ENCODE results near the gene YTHDC1.
"Not testable (repeated sequence)": the region's sequence is repeated elsewhere in the genome, so short reads cannot be mapped to it uniquely, and the experiment has no call there.

The YTHDC1 gene

GRCh38 chr4:68349649-68350360 lies at the start of gene YTHDC1:
Gene YTHDC1, minus strand, starts transcription at chr4:68350090. Its CDS starts 337 bp downstream, at chr4:68349753.
- peak; percentile 92 for DNase-seq (ENCODE audit: low read depth)

- DNase-seq (ENCODE audit: low read depth), result no peak
Observed at GRCh38 chr4:68399306-68399705, 49.4 kb upstream of the YTHDC1 start.

- no peak for DNase-seq (ENCODE audit: low read depth)
Observed at GRCh38 chr4:68396756-68397155, 46.9 kb upstream of the YTHDC1 start.

- no peak for DNase-seq (ENCODE audit: low read depth)
Observed at GRCh38 chr4:68391436-68391835, 41.5 kb upstream of the YTHDC1 start.

- no peak for DNase-seq (ENCODE audit: low read depth)
Observed at GRCh38 chr4:68390205-68390935, 40.5 kb upstream of the YTHDC1 start.

- not testable (repeated sequence) for DNase-seq (ENCODE audit: low read depth)
Observed at GRCh38 chr4:68389386-68389913, 39.6 kb upstream of the YTHDC1 start.

GRCh38 chr4:68388347-68388865 lies 38.5 kb upstream of the YTHDC1 start:
- DNase-seq (ENCODE audit: low read depth), result no peak

- DNase-seq (ENCODE audit: low read depth), result no peak
Observed at GRCh38 chr4:68385267-68385666, 35.4 kb upstream of the YTHDC1 start.

GRCh38 chr4:68383115-68383514 lies 33.2 kb upstream of the YTHDC1 start:
- DNase-seq (ENCODE audit: low read depth), result no peak

- DNase-seq (ENCODE audit: low read depth), result no peak
Observed at GRCh38 chr4:68378226-68378625, 28.3 kb upstream of the YTHDC1 start.

- no peak for DNase-seq (ENCODE audit: low read depth)
Observed at GRCh38 chr4:68375667-68376559, 26.0 kb upstream of the YTHDC1 start.

GRCh38 chr4:68373513-68373912 lies 23.6 kb upstream of the YTHDC1 start:
- peak; percentile 21 for DNase-seq (ENCODE audit: low read depth)

GRCh38 chr4:68372588-68372987 lies 22.7 kb upstream of the YTHDC1 start:
- no peak for DNase-seq (ENCODE audit: low read depth)

- no peak for DNase-seq (ENCODE audit: low read depth)
Observed at GRCh38 chr4:68369142-68369805, 19.4 kb upstream of the YTHDC1 start.

GRCh38 chr4:68368691-68369131 lies 18.8 kb upstream of the YTHDC1 start:
- no peak for DNase-seq (ENCODE audit: low read depth)

GRCh38 chr4:68367835-68368234 lies 17.9 kb upstream of the YTHDC1 start:
- no peak for DNase-seq (ENCODE audit: low read depth)

- no peak for DNase-seq (ENCODE audit: low read depth)
Observed at GRCh38 chr4:68366600-68366999, 16.7 kb upstream of the YTHDC1 start.

- no peak for DNase-seq (ENCODE audit: low read depth)
Observed at GRCh38 chr4:68365068-68365467, 15.2 kb upstream of the YTHDC1 start.

- DNase-seq (ENCODE audit: low read depth), result no peak
Observed at GRCh38 chr4:68361146-68361589, 11.3 kb upstream of the YTHDC1 start.

- no peak for DNase-seq (ENCODE audit: low read depth)
Observed at GRCh38 chr4:68360231-68360968, 10.5 kb upstream of the YTHDC1 start.

GRCh38 chr4:68359508-68359907 lies 9.6 kb upstream of the YTHDC1 start:
- no peak for DNase-seq (ENCODE audit: low read depth)
